A549 (cell line): Measurements from ENCODE around the gene RGS2.

Experiments used
- HMGXB4 ChIP-seq: fragments of 250-450 bp; sonication (Bioruptor Pico); IDR thresholded peaks from 2 replicates; pipeline ENCODE4 v1.5.0; 2021; ENCODE audit warnings: mild to moderate bottlenecking, moderate library complexity, borderline replicate concordance
- HOXA7 ChIP-seq: fragments of 250-450 bp; sonication (Bioruptor Pico); IDR thresholded peaks from 2 replicates; pipeline ENCODE4 v1.5.0; 2020; ENCODE audit warnings: mild to moderate bottlenecking, moderate library complexity
- MAFK ChIP-seq: fragments of 450-650 bp; IDR thresholded peaks from 2 replicates; pipeline ENCODE4 v1.6.1; 2014; ENCODE audit not compliant: partially characterized antibody
- MYC ChIP-seq: IDR thresholded peaks from 2 replicates; pipeline ENCODE4 v1.6.1; 2012; ENCODE audit warnings: mild to moderate bottlenecking, inconsistent platforms, low read length, improper control_type of control experiment, borderline replicate concordance
- NPAS2 ChIP-seq: fragments of 250-450 bp; sonication (Bioruptor Pico); IDR thresholded peaks from 2 replicates; pipeline ENCODE4 v1.8.0; 2022; ENCODE audit warnings: mild to moderate bottlenecking, moderate library complexity, borderline replicate concordance
- POLR2A ChIP-seq: IDR thresholded peaks from 2 replicates; pipeline ENCODE4 v1.6.1; 2012; ENCODE audit warnings: mild to moderate bottlenecking, low read length
- TF ChIP-seq, protein P1 (sequence below): fragments of >200 bp; sonication (Bioruptor Twin); formaldehyde crosslinking; IDR thresholded peaks from 3 replicates; pipeline ENCODE4 v1.5.1; 2016
- TF ChIP-seq, protein P2 (sequence below): IDR thresholded peaks from 2 replicates; pipeline ENCODE4 v1.6.1; 2012
- TF ChIP-seq, protein P3 (sequence below): fragments of 200-600 bp; sonication (generic); IDR thresholded peaks from 2 replicates; pipeline ENCODE4 v1.6.1; 2016; ENCODE audit warnings: antibody characterized with exemption, mild to moderate bottlenecking, moderate library complexity

- TF ChIP-seq POLR2A: no peak
- TF ChIP-seq, protein P1, sequence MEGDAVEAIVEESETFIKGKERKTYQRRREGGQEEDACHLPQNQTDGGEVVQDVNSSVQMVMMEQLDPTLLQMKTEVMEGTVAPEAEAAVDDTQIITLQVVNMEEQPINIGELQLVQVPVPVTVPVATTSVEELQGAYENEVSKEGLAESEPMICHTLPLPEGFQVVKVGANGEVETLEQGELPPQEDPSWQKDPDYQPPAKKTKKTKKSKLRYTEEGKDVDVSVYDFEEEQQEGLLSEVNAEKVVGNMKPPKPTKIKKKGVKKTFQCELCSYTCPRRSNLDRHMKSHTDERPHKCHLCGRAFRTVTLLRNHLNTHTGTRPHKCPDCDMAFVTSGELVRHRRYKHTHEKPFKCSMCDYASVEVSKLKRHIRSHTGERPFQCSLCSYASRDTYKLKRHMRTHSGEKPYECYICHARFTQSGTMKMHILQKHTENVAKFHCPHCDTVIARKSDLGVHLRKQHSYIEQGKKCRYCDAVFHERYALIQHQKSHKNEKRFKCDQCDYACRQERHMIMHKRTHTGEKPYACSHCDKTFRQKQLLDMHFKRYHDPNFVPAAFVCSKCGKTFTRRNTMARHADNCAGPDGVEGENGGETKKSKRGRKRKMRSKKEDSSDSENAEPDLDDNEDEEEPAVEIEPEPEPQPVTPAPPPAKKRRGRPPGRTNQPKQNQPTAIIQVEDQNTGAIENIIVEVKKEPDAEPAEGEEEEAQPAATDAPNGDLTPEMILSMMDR: no peak
- TF ChIP-seq NPAS2 (CRISPR knock-in tag): no peak
- no peak for TF ChIP-seq MYC
- TF ChIP-seq, protein P2, sequence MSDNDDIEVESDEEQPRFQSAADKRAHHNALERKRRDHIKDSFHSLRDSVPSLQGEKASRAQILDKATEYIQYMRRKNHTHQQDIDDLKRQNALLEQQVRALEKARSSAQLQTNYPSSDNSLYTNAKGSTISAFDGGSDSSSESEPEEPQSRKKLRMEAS: no peak
- no peak for TF ChIP-seq HOXA7
- TF ChIP-seq MAFK: no peak
- TF ChIP-seq HMGXB4 (CRISPR knock-in tag): no peak
- TF ChIP-seq, protein P3, sequence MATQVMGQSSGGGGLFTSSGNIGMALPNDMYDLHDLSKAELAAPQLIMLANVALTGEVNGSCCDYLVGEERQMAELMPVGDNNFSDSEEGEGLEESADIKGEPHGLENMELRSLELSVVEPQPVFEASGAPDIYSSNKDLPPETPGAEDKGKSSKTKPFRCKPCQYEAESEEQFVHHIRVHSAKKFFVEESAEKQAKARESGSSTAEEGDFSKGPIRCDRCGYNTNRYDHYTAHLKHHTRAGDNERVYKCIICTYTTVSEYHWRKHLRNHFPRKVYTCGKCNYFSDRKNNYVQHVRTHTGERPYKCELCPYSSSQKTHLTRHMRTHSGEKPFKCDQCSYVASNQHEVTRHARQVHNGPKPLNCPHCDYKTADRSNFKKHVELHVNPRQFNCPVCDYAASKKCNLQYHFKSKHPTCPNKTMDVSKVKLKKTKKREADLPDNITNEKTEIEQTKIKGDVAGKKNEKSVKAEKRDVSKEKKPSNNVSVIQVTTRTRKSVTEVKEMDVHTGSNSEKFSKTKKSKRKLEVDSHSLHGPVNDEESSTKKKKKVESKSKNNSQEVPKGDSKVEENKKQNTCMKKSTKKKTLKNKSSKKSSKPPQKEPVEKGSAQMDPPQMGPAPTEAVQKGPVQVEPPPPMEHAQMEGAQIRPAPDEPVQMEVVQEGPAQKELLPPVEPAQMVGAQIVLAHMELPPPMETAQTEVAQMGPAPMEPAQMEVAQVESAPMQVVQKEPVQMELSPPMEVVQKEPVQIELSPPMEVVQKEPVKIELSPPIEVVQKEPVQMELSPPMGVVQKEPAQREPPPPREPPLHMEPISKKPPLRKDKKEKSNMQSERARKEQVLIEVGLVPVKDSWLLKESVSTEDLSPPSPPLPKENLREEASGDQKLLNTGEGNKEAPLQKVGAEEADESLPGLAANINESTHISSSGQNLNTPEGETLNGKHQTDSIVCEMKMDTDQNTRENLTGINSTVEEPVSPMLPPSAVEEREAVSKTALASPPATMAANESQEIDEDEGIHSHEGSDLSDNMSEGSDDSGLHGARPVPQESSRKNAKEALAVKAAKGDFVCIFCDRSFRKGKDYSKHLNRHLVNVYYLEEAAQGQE: no peak
Observed at GRCh38 chr1:192787914-192788585, 20.8 kb upstream of the RGS2 start.
